HG03565 (cell line): ENCODE measurements around the gene DFFB.

Experiments used
- ATAC-seq: cut with Tn5 transposase; IDR thresholded peaks from one replicate; pipeline ENCODE4 v1.9.1; 2021; ENCODE audit warnings: mild to moderate bottlenecking, moderate library complexity; ENCODE audit not compliant: unreplicated experiment

The DFFB gene

DNA sequence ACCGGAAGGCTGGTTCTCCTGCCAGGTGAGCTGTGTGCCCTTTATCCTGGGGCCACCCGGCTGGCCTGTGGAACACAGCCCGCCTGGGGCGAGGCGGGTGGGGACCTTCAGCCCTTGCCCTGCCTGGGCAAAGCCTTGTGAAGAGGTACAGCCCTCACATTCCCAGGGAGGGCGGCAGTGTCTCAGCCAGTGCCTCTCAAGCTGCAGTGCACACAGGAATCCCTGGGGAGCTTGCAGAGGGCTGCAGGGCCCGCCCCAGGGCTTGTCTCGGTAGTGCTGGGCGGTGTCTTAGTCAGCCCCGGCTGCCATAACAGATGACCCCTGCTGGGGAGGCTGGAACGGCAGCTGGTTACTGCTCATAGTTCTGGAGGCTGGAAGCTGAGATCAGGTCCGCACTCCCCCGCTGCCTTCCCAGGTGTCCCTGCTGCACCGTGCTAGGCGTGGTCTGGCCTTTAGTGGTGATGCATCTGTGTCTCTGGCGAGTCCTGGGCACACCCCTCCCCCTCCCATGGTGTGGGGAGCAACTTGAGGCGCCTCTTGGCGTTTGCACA, 12.6 kb downstream of the DFFB start:
- no peak for ATAC-seq

DNA sequence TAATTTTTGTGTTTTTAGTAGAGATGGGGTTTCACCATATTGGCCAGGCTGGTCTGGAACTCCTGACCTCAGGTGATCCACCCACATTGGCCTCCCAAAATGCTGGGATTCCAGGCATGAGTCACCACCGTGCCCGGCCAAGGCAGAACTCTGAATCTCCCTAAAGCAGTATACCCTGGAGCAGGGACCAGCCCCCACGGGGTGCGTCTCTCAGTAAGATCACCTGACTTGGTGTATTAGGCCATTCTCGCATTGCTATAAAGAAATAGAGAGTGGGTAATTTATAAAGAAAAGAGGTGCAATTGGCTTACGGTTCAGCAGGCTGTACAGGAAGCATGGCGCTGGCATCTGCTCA, 14.2 kb downstream of the DFFB start:
- ATAC-seq = no peak

DNA sequence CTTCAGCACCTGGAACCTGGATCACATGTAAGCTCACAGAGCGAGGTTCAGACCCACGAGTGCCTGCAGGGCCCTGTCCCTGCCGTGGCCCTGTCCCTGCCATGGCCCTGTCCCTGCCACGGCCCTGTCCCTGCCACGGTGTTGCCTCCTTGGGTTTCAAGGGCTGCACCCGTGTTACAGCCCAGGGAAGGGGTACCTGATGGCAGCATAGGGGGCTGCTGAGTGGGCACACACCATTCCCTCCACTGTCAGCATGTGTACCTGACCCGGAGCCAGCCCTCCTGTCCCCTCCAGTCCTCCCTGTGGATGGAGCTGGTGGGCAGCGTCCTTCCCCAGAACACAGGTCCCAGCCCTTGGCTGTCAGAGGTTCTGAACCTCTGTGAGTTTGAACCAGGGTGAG, 15.3 kb downstream of the DFFB start:
- ATAC-seq = no peak

DNA sequence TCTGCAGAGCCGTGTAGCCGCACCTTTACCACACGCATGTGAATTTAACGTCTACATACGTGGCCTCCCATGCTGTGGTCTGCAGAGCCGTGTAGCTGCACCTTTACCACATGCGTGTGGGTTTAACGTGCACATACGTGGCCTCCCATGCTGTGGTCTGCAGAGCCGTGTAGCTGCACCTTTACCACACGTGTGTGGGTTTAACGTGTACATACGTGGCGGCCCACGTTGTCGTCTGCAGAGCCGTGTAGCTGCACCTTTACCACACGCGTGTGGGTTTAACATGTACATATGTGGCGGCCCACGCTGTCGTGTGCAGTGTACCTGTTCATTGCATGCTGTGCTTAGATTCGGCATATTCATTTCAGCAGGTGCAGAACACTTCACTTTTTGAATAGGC, 17.5 kb downstream of the DFFB start:
- ATAC-seq = no peak

DNA sequence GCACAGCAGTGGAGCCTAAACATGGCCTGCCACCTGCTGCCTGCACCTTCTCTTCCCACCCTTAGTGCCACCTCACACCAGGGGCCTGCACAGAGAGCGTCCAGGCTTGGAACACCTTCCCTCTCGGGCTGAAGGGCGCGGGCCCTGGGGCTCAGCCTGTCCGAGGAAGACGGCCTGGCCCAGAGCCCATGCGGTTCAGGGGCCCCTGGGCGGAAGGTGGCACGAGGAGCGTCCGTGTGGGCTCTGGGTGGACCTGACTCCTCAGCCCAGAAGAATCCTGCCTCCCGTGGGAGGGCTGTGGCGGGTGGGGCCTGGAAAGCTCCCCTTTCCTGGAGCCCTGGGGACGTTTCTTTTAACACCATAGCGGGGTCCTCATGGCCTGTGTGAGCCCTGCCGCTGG, 19.4 kb downstream of the DFFB start:
- ATAC-seq = no peak

DNA sequence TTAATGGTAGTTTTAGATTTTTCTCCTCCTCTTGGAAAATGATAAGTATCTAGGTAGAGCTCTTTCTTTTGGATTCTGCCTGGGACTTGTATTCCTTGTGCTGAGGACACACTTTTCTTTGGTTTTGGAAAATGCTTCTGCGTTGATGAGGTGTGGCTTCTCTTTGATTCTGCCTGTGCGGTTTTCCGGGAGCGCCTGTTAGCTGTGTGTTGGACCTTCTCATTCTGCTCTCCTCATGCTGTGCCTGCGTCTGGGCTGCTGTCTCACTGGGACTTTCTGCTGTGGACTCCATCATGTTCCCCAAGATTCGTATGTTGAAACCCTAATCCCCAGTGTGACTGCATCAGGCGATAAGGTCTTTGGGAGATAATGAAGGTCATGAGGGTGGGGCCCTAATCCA, 21.8 kb downstream of the DFFB start:
- no peak for ATAC-seq

DNA sequence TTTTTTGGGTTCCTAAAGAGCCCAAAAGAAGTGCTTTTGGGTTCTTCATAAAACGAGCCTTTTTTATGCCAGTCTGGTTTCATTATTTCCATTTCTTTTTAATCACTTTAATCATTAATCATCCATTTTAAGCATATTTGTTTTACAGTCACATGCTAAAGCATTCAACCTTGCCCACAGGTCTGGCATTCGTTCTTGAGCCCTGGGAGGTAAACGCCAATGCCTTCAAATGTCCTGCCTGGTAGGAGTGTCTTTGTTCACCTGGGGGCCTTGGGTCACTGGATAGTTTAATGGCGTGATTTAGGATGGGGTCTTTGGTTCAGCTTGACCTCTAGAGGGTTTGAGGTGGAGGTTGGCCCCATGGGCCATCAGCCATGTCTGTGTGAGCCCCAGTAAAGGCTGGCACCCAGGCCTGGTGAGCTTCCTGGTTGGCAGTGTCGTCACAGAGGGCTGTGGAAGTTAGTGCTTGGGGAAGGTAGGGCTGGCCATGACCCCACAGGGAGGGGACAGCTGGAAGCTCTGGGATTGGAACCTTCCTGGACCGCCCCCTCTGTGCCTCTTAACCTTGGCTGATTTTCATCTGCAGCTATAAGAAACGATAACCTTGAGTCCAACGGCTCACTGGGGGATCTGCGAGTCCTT, 22.6 kb downstream of the DFFB start:
- no peak for ATAC-seq

DNA sequence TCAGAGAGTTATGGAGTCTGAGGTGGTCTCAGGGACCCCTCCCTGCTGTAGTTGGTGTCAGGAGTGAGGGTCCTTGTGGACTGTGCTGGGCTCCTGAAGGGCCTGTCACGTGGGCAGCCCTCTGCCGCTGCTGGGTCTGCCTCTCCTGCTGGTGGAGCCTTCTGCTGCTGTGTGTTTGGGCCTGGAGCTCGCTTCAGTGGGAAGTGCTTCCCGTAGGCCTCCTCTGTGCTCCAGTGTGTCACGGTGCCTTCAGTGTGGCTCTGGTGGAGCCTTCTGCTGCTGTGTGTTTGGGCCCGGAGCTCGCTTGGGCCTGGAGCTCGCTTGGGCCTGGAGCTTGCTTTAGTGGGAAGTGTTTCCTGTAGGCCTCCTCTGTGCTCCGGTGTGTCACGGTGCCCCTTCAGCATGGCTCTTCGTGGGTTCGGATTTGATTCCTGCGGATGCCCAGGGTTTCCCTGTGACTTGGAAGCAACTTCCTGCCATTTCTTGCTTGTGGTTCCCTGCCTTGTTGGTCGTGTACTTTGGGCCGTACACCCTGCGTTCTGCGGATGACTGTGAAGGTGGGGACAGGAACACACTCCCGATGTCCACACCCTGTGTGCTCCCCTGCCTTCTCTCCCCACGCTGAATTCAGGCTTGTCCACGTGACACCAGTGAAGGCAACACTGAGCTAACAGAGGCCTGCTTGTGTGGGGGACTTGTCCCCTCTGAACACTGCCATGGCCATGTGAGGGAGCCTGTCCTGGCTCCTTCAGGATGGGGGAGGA, 23.3 kb downstream of the DFFB start:
- no peak for ATAC-seq

DNA sequence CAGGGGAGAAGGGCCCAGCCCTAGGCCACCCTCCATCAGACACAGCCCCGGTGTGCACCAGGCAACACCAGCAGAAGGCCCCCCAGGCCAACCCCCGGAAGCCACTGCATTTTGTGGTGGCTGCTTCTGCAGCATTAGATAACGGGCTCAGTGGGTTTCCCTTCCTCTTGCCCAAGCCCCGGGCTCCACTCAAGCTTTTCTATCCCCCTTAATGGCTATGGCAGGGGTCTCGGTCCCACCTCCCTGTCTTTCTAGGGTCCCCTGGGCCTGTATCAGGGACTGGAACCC, 23.9 kb downstream of the DFFB start:
- no peak for ATAC-seq

DNA sequence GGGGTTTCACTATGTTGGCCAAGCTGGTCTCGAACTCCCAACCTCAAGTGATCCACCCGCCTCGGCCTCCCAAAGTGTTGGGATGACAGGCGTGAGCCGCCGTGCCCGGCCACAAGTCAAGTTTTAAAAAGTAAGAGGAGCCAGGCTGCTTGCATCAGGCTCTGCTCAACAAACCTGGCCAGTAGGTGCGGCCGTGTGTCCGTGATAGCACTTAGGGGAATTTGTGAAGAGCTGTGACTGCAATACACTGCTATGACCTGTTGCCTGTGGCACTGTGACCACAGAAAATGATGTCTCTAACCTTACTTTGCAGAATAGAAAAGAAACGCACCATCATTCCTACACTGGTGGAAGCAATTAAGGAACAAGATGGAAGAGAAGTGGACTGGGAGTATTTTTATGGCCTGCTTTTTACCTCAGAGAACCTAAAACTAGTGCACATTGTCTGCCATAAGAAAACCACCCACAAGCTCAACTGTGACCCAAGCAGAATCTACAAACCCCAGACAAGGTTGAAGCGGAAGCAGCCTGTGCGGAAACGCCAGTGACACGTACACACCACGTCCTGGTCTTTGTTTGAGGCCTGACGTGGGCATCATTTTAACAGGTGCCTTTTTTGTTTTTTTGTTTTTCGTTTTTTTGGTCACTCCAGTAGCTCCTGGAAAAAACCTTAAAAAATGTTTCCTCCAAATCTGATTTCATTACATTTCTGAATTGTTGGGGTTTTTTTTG, 26.1 kb downstream of the DFFB start:
- no peak for ATAC-seq

DNA sequence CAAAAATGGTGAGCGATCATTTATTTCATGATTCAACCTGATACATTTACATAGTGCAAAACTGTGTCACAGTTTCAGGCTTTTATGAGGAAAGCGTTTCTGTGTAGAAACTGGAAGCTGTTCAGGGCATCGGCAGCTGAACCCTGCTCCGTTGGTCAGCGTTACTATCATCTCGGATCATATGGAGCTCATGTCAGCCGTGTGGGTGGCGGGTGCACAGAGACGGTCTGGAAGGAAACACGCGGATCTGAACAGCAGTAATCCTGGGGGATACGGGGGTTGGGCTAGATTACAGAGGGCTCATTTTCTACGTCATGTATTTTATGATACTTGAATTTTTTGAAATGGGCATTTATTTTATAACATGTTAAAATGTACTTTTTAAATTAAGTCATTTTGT, 27.7 kb downstream of the DFFB start:
- no peak for ATAC-seq

DNA sequence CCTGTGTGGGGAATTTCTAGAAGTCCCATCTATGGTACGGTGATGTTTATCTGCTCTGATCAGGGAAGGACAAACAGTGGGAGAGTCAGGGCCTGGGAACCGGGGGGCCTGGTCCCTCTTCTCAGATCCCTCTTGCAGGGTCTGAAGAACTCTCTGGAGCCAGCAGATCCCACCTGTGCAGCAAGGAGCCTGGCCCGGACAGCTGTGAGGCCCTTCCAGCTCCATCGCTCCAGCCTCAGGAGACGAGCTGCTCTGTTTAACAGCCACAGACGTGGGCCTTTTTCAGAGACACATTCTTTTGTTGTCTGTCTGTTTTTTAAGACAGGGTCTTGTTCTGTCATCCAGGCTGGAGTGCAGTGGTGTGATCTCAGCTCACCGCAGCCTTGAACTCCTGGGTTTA, 28.3 kb downstream of the DFFB start:
- ATAC-seq = no peak

DNA sequence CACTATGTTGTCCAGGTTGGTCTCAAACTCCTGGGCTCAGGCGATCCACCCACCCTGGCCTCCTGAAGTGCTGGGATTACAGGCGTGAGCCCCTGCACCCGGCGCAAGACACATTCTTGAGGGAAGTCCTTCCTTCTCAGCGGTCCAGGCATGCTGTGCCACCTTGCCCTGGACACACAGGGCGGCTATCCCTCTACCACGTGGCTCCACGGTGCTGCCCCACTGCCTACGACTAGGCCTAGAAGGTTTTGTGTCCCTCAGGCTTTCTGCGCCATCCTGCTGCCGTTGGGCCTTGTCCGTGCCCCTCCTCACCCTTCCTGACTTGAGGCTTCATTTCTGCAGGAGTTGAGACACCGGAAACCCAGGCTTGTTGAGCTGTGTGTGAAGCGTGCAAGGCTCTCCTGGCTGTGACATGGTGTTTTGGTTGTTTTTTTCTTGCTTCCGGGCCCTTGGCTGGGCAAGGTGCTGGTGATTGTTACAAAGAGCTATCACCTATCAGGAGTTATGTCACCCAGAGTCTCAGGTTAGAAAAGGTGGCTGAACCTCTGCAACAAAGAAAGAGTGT, 28.9 kb downstream of the DFFB start:
- ATAC-seq = no peak

DNA sequence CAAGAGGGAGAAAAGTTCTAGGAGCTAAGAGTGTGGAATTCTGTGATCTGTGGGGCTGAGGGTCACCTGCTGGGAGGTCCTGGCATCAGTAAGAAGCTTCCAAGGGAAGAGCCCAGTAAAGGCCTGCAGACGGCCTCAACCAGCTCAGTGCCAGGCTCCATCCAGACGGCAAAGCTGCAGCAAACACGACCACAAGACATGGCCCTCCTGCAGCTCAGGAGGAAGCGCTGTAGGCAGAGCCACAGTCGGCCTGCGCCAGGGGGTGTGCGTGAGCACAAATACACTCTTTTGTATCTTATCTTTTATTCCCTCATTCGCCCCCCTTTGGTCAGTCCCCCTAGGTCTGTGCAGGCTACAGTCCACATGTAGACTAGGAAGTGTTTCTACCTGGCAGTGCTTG, 29.4 kb downstream of the DFFB start:
- no peak for ATAC-seq

DNA sequence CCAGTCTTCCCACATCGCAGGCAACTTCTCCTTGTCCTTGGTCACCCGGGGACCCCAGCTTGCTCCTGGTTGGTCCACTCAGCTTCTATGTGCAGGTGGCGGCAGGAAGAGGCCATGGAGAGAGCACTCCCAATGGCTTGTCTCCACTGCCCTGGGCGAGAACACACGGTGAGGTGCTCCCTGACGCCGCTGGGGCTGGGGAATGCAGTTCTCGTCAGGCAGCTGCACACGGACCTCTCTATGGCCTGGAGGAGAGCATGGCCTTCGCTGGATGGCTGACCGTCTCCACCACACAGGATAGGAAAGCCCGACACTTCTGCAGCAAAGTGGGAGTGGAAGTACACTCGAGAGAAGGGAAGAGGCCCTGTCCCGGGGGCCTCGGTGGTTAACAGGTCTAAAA, 31.0 kb downstream of the DFFB start:
- no peak for ATAC-seq

DNA sequence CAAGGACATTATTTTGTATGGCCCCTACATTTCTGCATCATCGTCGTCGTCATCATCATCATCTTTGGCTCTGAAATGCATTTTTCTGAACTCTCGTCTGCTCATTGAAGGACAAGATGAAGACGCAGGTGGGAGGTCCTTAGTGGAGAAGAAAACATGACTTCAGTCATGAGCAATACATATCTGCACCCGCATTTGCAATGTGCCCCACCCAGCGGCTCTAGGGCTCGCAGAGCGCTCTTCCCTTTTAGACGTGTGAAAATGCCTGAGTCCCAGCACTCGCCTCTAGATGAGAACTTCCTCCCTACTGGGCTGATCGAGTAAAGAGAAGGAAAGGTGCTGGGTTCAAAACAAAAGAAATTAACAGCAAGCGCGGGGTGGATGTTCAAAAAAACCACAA, 32.7 kb downstream of the DFFB start:
- no peak for ATAC-seq

DNA sequence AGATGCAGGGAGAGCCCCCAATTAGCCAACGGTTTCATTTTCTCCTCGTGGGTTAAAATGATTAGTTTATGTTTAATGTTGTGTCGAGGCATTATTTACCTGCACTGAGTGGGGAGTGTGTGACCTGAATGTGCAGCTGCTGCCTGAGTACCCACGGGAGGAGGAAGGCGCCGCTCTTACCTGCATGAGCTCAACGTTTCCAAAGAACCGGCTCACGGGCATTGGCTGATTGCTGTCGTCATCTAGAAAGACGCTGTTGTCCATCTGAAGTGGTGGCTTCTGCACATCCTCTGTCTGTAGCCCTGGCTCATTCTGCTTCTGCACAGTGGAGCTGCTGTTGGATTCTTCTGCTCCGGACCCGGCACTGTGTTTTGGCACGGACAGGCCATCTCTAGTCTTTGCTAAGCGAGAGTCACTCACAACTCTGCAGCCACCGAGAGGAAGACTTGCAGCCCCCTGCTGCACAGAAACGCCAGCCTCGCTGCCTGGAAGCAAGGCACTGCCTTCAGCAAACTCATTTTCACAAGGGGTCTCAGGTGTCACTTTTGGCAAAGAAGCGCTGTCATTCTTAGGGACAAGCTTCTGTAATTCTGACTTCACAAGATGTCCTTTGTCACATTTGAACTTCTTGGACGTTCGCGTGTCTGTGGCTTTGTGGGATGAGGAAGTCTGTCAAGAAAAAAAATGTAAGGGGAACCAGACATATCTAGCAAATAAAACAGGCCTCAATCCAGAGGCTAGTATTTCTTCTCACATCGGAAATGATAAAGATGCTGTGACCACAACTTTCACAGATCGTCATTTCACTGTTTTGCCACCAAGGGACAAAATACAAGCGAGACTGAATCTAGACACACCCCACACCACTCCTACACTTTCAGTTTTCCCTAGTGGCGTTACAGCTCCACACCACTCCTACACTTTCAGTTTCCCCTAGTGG, 33.4 kb downstream of the DFFB start:
- ATAC-seq = no peak

DNA sequence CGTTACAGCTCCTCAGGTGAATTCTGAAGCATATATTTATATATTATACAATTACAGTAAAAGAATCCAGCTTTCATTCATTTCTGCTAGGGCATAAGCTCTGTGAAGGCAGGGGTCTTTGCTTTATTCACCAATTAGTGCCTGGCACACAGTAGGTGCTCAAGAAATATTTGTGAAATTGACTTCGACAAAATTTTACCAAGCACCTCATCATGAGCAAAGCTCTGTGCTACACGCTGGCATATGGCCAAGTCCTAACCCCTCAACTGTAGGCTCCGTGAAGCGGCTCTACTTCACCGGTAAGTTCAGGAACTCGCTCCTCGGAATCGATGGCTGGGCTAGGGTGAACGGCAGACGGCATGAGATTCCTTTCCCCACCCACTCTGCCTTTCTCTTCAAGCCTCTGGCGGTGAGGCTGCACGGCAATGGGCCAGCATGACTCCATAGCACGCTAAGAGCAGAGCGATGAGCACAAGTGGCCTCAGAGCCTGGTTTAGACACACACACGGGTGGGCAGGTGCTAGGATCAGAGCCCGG, 34.1 kb downstream of the DFFB start:
- ATAC-seq = no peak

DNA sequence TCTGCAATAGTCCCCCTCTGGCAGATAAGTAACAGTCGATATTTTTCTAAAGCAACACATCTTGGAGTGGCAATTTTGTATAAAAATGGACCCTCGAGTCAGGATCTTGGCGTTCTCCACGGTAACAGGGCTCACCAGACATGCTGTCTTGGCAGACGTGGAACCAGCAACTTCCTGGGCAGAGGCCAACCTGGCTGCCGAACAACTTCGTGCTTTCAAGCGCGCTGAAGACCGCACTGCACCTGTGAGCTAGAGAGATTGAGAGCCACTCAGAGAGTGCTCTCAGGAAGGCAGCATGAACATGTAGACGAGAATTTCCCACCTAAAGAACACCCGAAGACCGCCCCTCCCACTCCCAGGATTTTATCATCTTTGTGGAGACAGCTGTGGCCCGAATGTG, 35.5 kb downstream of the DFFB start:
- ATAC-seq = no peak

DNA sequence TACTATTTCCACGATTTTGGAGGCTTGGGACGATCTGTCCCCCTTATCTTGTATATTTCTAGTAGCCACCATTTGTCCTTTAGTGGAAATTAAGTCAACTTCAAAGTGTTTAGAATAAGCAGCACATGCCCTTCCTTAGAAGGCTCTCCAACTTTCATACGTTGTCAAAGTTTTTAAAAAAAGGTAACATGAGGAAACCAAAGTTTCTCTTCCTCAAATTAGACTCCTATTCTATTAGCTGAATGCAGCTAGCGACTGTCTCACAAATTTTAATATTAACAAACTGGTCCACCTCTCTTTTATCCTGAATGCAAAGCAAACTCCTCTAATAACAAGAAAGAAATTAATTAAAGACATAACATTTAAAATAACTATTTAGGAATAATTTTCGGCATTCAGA, 35.9 kb downstream of the DFFB start:
- ATAC-seq = no peak
